GM23248 (cell line): ENCODE results near the gene TBC1D23.

ENCODE experiments used
- EZH2 ChIP-seq: fragments of 200-600 bp; sonication (generic); IDR thresholded peaks from 2 replicates; pipeline ENCODE4 v1.6.1; 2018; ENCODE audit warnings: antibody characterized with exemption, mild to moderate bottlenecking; ENCODE audit not compliant: insufficient read depth, poor library complexity, severe bottlenecking
- EZH2phosphoT487 ChIP-seq: fragments of 200-600 bp; sonication (generic); IDR thresholded peaks from 2 replicates; pipeline ENCODE4 v1.6.1; 2018; ENCODE audit warnings: antibody characterized with exemption, moderate library complexity, mild to moderate bottlenecking, low read depth; ENCODE audit not compliant: insufficient read depth

DNA sequence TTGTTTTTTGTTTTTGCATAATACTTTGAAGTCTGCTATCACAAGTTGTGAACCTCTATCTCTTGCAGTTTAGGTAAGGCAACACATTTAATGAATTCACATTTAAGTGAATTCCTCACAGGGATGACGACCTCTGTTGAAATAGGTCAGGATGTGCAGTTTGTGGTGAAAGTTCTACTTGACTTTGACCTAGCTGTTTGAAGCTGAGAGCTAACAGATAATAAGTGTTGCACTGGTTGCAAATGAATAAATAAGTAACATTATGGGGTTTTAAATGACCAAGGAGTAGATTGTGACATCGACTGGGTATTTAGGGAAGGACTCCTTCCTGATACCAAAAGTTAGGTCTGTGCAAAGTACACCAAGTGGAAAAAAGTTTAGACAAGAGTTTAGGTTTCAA is 97.6 kb downstream of the TBC1D23 start:
- TF ChIP-seq EZH2phosphoT487 (no peak), EZH2 (no peak)
